Erythroblast (primary cell): ENCODE results near the gene RASA2.

Experiments
- GATA1 ChIP-seq: IDR thresholded peaks from 2 replicates; pipeline ENCODE4 v1.6.1; 2011; ENCODE audit warnings: low read depth, mild to moderate bottlenecking, control low read depth, low read length, moderate library complexity
- POLR2A ChIP-seq: IDR thresholded peaks from 2 replicates; pipeline ENCODE4 v1.6.1; 2011; ENCODE audit warnings: mild to moderate bottlenecking, low read length

- TF ChIP-seq POLR2A (no peak), GATA1 (no peak)
Measured at GRCh38 chr3:141454906-141455602, 31.8 kb upstream of the RASA2 start.
